NT2/D1 (cell line): ENCODE results near the gene SDC3.

Experiments
- SUZ12 ChIP-seq: IDR thresholded peaks from 2 replicates; pipeline ENCODE4 v1.6.1; 2011; ENCODE audit not compliant: insufficient read length, insufficient read depth; ENCODE audit errors: extremely low read depth
- YY1 ChIP-seq: IDR thresholded peaks from 2 replicates; pipeline ENCODE4 v1.6.1; 2011; ENCODE audit not compliant: insufficient read length, insufficient read depth

- no peak for TF ChIP-seq SUZ12
- no peak for TF ChIP-seq YY1
Observed at GRCh38 chr1:30891227-30891552, 17.4 kb downstream of the SDC3 start.
